Coronary artery (tissue), 2 donors: Measurements from ENCODE around the gene IL17RD.

ENCODE experiments used
- DNase-seq: peaks from one replicate; pipeline ENCODE4 v3.0.0-alpha.2; 2017; ENCODE audit warnings: low spot score
- H3K27ac ChIP-seq, 2 donors: fragments of 200-600 bp; sonication (generic); one replicate each; pipeline ENCODE4 v1.5.1; 2016 to 2019
- H3K4me3 ChIP-seq: fragments of 200-600 bp; sonication (generic); 2 replicates; pipeline ENCODE4 v1.5.1; 2016; ENCODE audit warnings: mild to moderate bottlenecking, moderate library complexity
- TF ChIP-seq, protein P1 (sequence below): fragments of 200-600 bp; sonication (generic); IDR thresholded peaks from one replicate; pipeline ENCODE4 v1.5.1; 2019; ENCODE audit warnings: antibody characterized with exemption

The IL17RD gene

DNA sequence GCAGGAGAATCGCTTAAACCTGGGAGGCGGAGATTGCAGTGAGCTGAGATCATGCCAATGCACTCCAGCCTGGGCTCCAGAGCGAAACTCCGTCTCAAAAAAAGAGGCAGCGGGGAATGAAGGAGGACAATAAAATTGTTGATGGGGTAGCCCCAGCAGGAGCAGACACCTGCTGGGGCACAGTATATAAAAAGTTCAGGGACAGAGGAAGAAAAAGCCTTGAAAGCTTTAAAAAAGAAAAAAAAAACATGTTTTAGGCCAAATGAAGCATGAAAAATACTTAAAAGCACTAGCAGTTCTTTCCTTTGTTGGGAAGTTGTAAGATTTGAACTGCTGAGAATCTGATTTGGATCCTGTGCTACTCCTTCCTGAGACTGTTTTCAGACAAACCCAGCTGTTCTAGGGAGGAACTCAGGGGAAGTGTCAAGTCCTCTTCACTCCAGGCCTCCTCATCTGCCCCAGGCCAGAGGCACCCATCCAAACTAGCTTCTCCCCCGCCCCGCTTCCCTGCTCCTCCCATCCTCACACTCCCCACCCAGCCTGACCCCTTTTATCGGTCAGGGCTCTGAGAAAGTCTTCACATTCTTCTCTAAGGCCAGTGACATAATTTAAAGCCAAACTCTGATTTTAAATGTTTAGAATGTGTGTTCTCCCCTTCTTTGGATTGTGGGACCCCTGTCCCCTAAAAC is 4.9 kb downstream of the IL17RD start:
- TF ChIP-seq, protein P1, sequence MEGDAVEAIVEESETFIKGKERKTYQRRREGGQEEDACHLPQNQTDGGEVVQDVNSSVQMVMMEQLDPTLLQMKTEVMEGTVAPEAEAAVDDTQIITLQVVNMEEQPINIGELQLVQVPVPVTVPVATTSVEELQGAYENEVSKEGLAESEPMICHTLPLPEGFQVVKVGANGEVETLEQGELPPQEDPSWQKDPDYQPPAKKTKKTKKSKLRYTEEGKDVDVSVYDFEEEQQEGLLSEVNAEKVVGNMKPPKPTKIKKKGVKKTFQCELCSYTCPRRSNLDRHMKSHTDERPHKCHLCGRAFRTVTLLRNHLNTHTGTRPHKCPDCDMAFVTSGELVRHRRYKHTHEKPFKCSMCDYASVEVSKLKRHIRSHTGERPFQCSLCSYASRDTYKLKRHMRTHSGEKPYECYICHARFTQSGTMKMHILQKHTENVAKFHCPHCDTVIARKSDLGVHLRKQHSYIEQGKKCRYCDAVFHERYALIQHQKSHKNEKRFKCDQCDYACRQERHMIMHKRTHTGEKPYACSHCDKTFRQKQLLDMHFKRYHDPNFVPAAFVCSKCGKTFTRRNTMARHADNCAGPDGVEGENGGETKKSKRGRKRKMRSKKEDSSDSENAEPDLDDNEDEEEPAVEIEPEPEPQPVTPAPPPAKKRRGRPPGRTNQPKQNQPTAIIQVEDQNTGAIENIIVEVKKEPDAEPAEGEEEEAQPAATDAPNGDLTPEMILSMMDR = no peak
- no peak overlapping the region for H3K4me3 ChIP-seq
- peak overlapping the region in 1 of 2 donors; percentile 46 for H3K27ac ChIP-seq
- no peak for DNase-seq

DNA sequence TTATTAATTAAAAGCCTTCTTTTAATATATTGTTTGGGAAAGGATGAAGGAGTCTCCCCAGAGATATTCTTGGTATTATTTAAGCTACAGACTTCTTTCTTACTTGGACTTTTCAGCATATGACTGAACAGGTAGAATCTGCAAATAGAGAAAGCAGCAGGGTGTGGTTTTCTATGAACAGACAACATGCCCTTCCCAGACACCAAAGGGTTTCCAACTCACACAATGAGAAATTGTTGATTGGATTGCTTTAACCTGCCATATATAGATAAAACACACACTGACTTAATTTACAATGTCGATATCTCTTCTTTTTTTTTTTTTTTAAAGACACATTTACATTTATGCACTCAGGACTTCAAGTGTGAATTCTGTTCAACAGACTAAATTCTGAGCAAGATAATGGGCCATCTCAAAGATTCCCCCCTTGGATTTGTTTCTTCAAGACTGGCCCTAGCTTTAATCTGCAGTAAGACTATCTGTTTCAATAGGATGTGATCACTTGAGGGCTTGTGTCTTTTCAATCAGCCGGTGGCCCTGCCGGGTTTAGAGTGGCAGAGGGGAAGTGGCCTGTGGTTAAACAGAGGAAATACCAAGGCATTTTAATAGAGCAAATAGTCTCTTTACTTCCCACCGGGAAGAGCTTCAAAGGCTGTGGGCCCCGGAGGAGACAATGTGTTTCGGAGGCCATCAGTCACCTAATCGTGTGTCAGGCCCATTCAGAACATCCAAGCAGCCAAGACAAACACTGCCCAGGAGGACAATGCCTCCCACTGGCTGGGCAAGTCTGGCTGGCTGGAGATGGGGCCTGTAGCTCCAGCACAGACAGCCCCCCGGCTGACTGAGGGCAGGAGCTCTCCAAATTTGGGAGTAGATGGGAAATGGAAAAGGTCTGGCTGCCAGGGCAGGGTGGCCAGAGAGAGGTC is 6.1 kb downstream of the IL17RD start:
- TF ChIP-seq, protein P1 = no peak
- peak overlapping the region in 1 of 2 donors; percentile 35 for H3K27ac ChIP-seq
- no peak for DNase-seq
- H3K4me3 ChIP-seq = no peak overlapping the region

DNA sequence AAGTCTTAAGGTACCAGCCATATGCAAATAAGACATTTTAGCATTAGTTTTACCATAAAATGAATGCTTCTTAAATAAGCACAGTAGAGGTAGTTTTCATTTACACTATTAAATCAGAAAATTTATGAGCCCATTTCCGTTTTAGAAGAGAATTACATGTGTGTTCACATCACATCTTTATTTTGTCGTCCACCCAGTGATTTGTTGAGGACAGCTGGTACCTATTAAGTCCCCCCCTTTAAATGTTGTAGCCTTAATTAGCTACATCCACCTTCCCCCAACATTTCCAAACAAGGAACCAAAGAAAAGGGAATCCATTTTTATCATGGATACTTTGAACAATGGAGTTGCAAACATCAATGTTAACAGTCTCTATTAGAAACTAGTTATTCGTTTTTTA is 6.8 kb downstream of the IL17RD start:
- Histone ChIP-seq H3K4me3 (no peak overlapping the region), H3K27ac (no peak overlapping the region)
- no peak for DNase-seq
- TF ChIP-seq, protein P1 = no peak

DNA sequence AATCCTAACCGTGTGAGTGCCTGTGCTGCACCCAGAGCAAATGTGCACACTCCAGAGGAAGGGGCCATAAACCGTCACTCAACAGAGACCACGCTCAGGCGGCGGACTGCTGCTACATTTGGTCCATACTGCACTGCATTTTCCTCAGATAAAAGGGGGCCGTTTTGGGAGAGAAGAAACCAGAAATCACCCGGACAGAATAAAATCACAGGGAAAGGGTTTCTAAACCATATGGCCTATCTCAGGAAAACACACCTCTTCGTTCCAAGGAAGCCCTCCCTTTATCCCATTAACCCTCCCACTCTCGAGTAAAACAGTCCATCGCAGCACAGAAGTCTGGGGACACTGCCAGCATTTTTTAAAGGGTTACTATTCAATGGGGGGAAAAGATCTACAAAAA is 7.6 kb downstream of the IL17RD start:
- no peak overlapping the region for H3K4me3 ChIP-seq
- TF ChIP-seq, protein P1 = no peak
- H3K27ac ChIP-seq = no peak overlapping the region
- no peak for DNase-seq

DNA sequence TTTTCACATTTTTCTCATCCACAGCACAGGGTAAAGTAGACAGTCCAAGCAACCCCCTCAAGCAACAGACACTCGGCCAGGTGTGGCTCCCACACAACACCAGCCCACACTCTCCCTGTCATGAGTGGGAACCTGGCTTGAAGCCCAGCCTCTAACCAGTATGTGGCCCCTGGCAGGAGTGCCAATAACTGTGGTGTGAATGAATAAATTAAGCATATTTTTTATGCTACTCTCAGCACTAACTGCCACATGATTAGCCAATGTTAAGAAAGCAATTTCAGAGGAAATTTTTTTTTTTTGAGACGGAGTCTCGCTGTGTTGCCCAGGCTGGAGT is 9.9 kb downstream of the IL17RD start:
- peak; percentile 12 for DNase-seq
- TF ChIP-seq, protein P1 = no peak
- H3K27ac ChIP-seq = no peak overlapping the region
- no peak overlapping the region for H3K4me3 ChIP-seq

DNA sequence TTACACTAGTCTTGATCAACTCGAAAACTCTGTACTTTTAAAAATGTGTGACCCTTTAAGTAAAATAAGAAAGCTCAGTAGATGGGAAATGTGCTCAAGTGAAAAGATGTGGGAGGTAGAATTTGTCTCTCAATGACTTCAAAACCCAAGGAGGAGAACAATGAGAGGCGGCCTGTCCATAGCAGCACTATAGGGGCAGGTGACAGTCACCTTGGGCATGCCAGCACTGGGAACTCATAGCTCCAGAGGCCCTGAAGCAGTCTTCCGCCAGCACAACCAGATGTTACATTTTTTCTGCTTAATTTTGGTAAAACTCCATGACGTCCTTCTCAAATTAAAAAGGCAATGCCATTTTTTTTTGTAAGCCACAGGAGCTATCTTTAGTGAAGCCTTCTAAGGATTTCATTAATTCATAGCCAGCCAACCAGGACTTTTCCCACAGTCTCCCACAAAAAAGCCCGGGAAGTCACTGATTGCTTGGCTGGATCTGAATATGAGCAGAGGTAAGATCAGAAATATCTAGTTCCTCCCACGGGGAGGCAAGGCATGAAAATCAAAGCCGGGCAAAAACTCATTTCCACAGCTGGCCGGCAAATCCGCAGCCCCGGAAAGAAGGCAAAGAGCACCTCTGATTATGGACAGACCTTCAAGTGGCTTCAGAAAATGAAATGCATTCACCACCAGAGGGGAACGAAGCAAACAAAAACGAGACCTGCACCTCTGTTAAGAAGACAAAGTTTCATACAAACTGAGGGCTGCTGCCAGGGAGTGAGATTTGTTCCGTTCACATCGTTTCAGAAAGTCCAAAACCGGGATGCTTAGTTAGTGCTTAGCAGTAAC is 10.5 kb downstream of the IL17RD start:
- Histone ChIP-seq H3K4me3 (no peak overlapping the region), H3K27ac (no peak overlapping the region)
- TF ChIP-seq, protein P1 = no peak
- peak; percentile 28 for DNase-seq
